ENCODE measurements around the gene KCNN4. TPM values are rescaled to one million over a fixed set of nuclear protein-coding genes. Genes with fewer than 3 reads are reported as not detected.
"Not testable (repeated sequence)": the region's sequence is repeated elsewhere in the genome, so short reads cannot be mapped to it uniquely, and the experiment has no call there.

KCNN4 gene
- total RNA-seq, result 0.85 and 8.5 TPM in 2 replicates

DNA sequence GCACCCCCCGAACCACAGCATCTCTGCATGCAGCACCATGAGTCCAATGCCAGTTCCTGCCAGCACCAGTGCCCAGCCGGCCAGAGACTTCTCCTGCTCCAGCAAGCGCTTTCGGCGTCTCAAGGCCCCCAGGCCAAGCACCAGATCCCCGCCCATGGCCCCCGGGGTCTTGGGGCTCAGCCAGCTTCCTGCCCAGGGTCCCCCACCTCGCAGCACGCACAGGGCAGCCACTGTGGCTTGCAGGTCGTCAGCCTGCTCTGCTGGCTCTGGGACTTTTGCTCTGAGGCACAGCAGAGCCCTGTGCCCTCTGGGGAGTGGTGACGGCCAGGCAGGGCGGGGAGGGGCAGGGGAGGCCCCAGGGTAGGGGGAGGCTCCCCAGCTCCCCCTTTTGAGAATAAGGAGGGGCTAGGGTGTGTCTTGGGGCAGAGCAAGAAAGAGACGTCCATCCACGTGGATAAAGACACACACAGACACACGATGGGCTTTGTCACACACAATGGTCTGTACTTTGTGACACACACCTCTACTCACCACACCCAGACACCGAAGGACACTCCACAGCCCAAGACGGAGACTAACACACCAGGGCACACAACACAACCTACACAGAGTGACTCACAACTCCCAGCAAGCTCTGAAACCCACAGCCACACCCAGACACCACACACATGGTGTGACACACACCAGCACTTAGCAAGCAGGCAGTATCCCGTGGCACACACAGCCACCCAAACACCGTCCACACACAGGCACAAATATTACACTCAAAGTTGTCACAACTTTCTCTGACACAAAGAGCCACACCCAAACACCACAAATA is at the start of gene KCNN4:
TSS of gene KCNN4 (minus strand) at position 268 of the 820 bp plus-strand sequence. CDS start at position 156, 112 bp downstream.
- DNase-seq (ENCODE audit: low read depth), result peak; percentile 68

DNA sequence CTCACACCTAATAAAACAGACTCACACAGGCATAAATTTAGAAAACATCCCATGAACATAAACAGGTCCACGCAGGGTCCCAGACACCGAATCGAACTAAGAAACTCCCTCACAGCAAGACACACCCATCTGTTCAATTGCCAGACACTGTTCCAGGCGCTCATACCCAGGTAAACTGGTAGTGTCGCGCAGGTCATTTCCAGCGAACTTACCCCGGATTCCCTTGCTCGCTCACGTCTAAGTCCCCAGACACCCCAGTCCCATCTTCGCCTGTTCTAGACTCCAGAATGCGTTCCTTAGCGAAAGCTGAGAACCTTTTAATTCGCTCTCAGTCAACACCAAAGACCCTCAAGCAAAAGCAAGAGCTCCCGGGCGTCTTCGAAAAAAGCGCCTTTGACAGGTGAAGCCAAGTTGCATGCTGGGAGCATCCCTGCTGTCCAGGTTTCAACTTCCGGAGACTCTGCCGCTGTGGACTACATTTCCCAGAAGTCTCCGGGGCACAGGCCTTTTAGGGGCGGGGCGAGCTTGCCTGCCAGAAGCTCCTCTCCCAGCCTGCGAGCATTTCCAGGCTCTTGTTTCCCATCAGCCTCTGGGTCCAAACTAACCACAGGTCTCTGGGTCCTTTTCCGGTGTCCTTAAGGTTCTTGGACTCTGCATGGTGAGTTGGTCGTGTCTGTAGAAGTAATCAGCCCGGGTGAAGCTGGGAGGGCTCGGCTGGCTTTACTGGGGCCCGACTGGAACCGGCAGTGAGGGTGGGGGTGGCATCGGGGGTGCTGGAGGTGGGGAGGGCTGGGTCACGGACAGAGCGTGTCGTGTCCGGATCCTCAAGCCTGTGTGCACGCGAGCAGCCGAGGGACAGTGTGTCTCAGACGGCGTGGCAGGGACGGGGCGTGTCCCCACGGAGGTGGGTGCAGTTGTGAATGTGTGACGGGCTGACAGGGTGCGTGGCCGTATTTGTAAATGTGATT is 46.3 kb upstream of the KCNN4 start, which contains the start of gene ZNF283:
TSS of gene ZNF283 (plus strand) at position 535 of the 968 bp plus-strand sequence. CDS start 6,184 bp downstream, outside the sequence.
- peak; percentile 92 for DNase-seq (ENCODE audit: low read depth)

DNA sequence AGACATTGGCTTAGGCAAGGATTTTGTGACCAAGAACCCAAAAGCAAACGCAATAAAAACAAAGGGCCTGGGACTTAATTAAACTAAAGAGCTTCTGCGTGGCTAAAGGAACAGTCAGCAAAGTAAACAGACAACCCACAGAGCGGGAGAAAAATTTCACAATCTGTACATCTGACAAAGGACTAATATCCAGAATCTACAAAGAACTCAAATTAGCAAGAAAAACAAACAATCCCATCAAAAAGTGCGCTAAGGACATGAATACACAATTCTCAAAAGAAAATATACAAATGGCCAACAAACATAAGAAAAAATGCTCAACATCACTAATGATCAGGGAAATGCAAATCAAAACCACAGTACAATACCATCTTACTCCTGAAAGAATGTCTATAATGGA is 43.8 kb upstream of the KCNN4 start:
- not testable (repeated sequence) for DNase-seq (ENCODE audit: low read depth)

DNA sequence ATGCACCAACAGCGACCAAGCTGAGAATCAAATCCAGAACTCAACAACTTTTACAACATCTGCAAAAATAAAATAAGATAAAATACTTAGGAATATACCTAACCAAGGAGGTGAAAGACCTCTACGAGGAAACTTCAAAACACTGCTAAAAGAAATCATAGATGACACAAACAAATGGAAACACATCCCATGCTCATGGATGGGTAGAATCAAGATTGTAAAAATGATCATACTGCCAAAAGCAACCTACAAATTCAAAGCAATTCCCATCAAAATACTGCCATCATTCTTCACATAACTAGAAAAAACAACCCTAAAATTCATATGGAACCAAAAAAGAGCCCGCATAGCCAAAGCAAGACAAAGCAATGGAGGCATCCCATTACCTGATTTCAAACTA is 43.1 kb upstream of the KCNN4 start:
- not testable (repeated sequence) for DNase-seq (ENCODE audit: low read depth)

DNA sequence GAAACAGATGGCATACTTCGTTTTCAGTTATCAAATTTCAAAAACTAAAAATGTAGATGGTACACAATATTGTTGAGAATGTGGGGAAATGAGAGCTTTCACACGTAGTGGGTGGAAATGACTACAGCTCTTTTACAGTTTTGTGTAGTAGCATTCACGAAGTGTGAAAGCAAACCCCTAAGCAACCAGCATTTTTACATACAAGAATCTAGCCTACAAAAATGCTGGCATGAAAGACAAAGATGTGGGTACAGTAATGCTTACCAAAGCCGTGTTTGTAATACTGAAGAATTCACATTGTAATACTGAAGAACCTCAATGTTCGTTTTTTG is 40.1 kb upstream of the KCNN4 start:
- DNase-seq (ENCODE audit: low read depth), result no peak

DNA sequence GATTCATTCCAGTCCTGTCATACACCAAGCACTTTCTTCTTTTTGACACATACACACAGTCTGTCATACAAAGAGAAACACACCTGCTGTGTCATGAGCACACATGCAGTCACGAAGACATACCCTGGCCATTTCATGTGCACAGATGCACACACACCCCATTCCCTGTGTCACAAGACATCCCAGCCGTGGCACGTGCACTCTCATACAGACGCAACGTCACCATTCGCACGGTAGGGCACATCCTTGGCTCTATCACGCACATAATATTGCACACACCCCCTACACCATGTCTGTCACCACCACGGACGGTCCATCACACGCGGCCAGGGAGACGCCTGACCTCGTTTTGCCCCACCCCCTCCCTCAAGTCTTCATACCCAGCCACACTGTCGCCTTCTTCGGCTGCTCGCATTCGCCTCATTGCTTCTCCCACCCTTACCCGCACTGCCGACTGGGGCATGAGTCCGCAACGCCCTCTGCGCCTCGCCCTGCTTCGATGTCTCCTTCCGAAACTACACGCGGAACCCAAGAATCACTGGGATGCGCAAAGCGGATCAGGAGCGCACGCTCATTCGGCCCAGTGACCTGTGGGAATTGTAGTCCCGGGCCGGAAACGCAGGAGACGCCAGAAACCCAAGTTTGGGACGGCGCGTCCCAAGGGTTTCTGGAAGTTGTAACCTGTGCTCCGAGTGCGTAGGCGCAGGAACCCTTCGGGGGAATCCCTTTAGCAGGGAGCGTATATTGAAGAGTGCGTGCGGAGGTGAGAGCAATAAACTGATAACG is 39.5 kb upstream of the KCNN4 start:
- DNase-seq (ENCODE audit: low read depth), result no peak

DNA sequence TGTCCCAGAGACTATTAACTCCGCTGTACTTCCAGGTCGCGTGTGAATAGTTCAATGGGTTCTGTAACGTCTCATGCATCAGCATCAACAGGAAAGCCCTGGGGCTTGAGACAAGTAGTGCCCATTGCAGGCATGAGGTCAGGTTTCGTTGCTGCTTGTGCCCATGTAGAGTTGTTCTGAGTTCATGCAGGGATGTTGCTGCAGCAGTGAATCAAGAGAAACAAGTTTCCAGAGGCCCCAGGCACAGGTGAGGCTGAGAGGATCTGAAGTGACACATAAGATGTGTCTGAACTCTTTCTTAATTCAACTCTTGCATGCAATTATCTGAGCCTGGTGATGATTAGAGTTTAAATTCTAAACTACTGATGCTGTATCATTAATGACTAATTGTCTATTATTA is 37.7 kb upstream of the KCNN4 start:
- DNase-seq (ENCODE audit: low read depth), result no peak

DNA sequence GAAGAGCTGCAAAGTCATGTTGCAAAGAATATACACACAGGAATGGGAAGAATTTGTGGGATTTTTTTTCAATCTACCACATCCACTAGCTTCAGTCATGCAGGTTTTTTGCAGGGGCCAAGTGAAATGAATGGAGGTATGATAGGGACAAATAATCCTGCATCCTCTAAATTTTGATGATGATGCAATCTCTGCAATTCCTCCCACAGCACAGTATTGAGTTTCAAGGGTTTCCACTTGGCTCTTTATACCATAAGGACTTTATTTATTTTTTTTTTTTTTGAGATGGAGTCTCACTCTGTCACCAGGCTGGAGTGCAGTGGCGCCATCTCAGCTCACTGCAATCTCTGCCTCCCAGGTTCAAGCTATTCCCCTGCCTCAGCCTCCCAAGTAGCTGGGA is 36.7 kb upstream of the KCNN4 start:
- DNase-seq (ENCODE audit: low read depth), result not testable (repeated sequence)

DNA sequence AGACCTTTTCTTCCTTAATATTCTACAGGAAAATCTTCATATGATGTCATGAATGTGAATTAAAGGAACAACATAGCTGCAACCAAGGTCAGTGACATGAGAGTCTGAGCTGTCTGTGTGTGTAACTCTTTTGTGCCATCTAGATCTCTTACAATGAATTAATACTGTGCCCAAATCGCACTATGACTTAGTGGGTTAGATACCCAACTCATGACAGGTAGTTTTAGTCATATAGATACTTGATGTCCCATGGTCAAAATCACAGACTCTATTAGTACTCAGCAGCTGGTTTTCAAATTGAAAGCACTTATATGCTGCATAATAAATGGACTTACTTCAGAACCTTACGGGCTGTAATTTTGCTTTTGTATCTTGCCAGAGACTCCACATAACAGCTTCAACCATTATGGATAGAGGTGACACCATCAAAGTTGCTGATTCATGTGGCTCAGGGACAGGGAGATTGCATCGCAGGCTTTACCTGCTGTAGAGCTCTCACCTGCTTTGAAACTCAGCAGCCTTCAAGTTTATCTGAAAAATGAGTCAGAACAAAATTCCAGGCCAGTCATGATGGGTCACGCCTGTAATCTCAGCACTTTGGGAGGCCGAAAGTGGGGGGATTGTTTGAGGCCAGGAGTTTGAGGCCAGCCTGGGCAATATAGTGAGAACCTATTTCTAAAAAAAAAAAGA is 34.0 kb upstream of the KCNN4 start:
- DNase-seq (ENCODE audit: low read depth), result no peak

DNA sequence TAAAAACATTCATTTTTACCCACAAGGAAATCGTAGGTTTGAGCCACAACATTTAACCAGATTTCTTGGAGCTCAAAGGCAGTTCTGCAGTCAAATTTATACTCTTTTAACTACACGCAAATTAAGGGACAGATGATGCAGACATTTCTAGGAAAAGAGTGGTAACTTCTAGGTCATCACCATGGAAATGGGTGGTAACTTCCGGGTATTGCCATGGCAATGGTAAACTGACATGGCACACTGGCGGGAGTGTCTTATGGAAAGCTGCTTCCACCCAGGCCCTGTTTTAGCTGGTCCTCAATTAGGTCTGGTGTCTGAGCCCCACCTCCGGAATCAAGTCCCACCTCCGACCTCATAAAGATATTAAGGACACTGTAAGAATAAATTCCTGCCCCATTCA is 31.9 kb upstream of the KCNN4 start:
- no peak for DNase-seq (ENCODE audit: low read depth)

DNA sequence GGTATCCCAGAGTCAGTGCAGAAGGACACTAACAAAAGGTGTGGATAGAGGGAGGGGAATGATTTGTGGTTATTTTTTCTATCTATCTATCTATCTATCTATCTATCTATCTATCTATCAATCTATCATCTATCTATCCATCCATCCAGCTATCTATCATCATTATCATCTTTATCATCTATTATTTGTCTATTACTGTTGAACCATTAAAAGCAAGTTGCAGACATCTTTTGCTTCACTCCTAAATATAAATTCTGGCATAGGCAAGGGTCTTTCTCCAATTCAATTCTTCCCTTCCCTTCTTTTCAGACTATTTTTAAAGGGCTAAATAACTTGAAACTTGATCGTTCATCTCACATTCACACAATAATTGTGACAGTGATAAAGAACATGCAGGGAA is 31.5 kb upstream of the KCNN4 start:
- no peak for DNase-seq (ENCODE audit: low read depth)

DNA sequence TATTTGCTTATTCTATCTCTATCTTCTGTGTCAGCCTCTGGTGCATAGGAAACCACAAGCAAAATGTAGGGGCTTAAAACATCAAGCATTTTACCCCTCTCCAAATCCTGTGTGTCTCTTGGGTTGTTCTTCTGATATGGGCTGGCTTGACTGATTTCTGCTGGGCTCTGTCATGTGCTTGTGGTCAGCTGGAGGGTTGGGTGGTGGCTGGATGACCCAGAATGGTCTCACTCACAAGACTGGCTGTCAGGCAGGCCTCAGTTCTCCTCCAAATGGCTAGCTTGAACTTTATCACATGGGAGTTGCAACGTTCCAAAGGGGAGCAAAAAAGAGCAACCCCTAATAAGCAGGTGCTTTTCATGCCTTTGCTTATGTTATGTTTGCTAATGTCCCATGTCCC is 31.1 kb upstream of the KCNN4 start:
- DNase-seq (ENCODE audit: low read depth), result no peak

DNA sequence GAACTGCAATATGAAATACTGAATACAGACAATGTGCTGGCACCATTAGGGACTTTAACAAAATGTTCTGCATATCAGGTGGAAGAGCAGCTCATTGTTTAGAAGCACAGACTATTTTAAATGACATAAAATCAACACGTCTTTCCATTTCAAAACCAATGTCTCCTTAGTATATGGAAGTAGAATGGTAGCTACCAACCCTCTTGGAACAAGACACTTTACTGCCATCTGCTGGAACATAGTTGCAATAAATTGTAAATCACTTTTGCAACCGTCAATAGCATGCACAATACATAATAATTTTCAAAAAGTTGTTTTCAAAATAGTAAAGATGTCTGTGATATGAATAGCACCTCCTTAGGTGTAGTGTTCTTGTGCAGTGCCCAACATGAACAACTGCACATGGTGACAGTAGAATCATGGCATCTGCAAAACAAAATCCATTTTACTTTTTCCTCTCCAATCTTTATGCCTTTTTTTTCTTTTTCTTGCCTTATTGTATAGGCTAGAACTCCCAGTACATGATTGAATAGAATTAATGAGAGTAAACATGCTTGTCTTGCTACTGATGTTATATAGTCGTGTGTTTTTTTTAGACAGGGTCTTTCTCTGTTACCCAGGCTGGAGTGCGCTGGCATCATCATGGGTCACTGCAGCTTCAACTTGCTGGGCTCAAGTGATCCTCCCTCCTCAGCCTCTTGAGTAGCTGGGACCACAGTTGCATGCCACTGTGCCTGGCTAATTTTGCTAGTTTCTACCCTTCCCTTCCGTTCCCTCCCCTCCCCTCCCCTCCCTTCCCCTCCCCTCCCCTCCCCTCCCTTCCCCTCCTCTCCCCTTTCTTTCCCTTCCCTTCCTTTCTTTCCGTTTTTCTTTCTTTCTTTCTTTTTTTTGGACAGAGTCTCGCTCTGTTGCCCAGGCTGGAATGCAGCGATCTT is 29.3 kb upstream of the KCNN4 start:
- DNase-seq (ENCODE audit: low read depth), result peak; percentile 70

DNA sequence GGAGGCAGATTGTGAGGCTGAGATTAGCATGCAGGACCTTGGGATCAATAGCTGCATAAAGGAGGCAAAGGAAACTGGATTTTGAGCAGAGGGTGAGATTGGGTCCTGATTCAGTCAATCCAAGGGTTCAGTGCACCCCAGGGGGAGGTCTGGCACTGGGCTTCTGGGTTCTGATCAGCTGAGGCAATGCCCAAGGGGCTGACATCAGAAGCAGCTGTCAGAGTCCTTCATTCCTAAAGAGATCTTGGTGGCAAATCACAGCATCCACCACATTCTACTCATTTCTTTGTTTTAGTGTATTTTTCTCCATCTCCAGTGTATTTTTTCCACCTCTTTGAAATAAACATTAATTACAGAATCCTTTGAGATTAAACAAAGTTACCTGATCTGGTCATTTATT is 26.9 kb upstream of the KCNN4 start:
- DNase-seq (ENCODE audit: low read depth), result no peak

DNA sequence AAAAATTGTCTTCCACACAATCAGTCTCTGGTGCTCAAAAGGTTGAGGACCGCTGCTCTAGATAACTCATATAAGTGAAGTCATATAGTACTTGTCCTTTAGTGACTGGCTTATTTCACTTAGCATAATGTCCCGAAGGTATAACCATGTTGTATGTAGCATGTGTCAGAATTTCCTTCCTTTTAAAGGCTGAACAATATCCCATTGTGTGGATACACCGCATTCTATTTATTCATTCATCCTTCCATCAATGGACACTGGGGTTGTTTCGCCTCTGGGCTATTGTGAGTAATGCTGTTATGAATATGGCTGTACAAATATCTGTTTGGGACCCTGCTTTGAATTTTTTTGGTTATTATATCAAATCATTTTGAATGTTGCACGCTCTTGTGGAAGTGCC is 26.1 kb upstream of the KCNN4 start:
- no peak for DNase-seq (ENCODE audit: low read depth)

DNA sequence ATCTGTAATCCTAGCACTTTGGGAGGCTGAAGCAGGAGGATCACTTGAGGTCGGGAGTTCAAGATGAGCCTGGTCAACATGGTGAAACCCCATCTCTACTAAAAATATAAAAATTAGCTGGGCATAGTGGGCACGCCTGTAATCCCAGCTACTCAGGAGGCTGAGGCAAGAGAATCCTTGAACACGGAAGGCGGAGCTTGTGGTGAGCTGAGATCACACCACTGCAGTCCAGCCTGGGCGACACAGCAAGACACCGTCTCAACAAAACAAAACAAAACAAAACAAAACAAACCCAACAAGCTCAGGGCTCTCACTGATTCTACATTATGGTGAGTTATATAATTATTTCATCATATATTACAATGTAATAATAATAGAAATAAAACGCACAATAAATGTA is 25.6 kb upstream of the KCNN4 start:
- DNase-seq (ENCODE audit: low read depth), result not testable (repeated sequence)

DNA sequence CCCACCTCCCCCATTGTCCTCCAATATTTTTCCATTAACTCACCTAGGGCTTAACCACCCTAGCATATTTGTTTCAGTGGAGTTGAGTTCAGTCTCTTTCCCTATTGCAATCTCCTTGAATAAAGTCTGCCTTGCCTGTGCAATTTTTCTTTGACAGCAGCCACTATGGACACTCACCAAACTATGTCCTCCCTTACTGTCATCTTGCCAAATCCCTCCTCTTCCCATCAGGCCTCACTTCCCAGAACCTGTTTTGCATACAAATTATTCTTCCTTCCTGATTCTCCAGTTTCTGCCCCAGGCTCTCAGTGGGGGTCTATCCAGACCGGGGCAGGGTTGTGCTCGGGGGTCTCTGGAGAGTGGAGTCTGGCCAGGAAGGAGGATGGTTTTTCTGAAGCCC is 23.7 kb upstream of the KCNN4 start:
- no peak for DNase-seq (ENCODE audit: low read depth)

DNA sequence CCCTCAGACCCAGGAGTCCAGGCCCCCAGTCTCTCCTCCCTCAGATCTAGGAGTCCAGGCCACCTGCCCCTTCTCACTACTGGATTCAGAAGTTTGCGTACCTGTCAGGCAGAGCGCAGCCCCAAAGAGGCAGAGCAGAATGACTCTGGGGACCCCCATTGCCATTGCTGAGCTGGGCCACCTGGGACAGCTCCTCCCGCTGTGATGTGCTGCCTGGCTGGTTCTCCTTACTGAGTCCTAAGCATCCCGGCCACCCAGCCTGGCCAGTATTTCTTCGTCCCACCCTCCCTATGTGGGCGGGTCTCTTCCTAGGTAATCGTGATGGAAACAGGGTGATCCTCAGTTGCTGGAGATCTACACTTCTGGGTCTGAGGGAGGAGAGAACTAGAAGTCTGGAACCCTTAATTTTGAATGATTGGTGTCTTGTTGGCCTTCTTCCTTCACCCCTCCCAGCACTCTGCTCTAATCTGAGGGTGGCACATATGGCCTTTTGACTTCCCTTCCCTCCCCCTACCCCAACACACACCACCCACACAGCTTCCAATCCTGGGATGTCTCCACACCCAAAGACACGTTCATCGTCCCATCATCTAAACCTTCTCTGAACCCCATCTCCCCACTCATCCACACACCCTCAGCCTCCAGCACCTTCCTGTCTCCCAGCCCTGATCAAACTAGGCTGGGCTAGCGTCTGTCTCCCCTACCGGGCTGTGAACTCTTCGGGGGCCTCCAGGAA is 21.6 kb upstream of the KCNN4 start, which contains the start of gene LYPD5:
TSS of gene LYPD5 (minus strand) at position 232 of the 736 bp plus-strand sequence. CDS start at position 165, 67 bp downstream.
- no peak for DNase-seq (ENCODE audit: low read depth)

DNA sequence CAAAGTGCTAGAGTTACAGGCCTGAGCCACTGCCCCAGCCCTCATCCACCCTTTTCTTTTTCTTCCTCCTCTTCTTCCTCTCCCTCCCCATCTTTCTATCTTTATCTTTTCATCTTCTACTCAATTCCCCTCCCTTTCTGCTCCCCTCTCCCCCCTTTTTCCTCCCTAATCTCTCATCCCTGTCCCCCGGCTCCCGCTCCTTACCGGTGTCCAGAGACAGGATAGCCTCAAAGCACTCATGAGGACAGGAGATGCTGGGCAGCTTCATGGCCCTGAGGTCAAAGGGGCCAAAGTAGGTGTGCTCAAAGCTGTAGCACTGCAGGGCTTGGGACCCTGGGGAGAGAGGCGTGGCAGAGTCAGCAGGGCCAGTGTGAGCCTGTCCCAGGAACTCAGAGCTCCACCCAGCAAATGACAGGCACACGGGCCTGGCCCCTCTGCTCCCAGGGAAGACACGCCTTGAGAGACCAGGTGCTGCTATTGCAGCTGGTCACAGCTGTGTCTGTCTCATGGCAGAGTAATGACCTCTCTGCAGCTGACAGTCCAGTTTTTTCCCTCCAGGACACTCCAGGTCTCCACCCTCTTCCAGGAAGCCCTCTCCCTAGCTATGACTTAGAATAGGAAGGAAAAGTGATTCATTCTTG is 18.8 kb upstream of the KCNN4 start:
- DNase-seq (ENCODE audit: low read depth), result no peak
